Activated naive CD4-positive, alpha-beta T cell treated with anti-CD3 and anti-CD28 coated beads, Interleukin-2, amount 50 U/mL, for 24 hours (primary cell): ENCODE results near the gene B4GALNT1.
A peak's percentile ranks its signal among the peaks of the same experiment; 100 is the strongest.

Experiments used
- H3K27ac Mint-ChIP-seq: one replicate; pipeline ENCODE4 v1.8.0; 2021; ENCODE audit warnings: mild to moderate bottlenecking, mixed read lengths
- H3K27me3 Mint-ChIP-seq: one replicate; pipeline ENCODE4 v1.8.0; 2021; ENCODE audit warnings: mixed read lengths
- H3K36me3 Mint-ChIP-seq: one replicate; pipeline ENCODE4 v1.8.0; 2021; ENCODE audit warnings: mixed read lengths
- H3K4me1 Mint-ChIP-seq: one replicate; pipeline ENCODE4 v1.8.0; 2021; ENCODE audit warnings: mixed read lengths
- H3K4me3 Mint-ChIP-seq: one replicate; pipeline ENCODE4 v1.8.0; 2021; ENCODE audit warnings: mild to moderate bottlenecking, mixed read lengths
- H3K9me3 Mint-ChIP-seq: one replicate; pipeline ENCODE4 v1.8.0; 2021; ENCODE audit warnings: mixed read lengths

The B4GALNT1 gene

GRCh38 chr12:57617942-57618341 lies 15.1 kb downstream of the B4GALNT1 start:
- Mint-ChIP-seq H3K27ac (no peak overlapping the region), H3K4me1 (peaks cover 34% of the 10 kb centered on the region), H3K27me3 (peaks cover 40% of the 10 kb centered on the region), H3K4me3 (no peak overlapping the region), H3K36me3 (no peaks in the 10 kb centered on the region), H3K9me3 (no peaks in the 10 kb centered on the region)

- H3K4me1 Mint-ChIP-seq = peaks cover 26% of the 10 kb centered on the region
- H3K9me3 Mint-ChIP-seq = no peaks in the 10 kb centered on the region
- H3K27ac Mint-ChIP-seq = no peak overlapping the region
- peaks cover 28% of the 10 kb centered on the region for H3K27me3 Mint-ChIP-seq
- no peak overlapping the region for H3K4me3 Mint-ChIP-seq
- no peaks in the 10 kb centered on the region for H3K36me3 Mint-ChIP-seq
Observed at GRCh38 chr12:57616383-57617101, 16.5 kb downstream of the B4GALNT1 start.

- H3K4me3 Mint-ChIP-seq = no peak overlapping the region
- H3K36me3 Mint-ChIP-seq = no peaks in the 10 kb centered on the region
- H3K9me3 Mint-ChIP-seq = no peaks in the 10 kb centered on the region
- no peak overlapping the region for H3K27ac Mint-ChIP-seq
- peaks cover 20% of the 10 kb centered on the region for H3K27me3 Mint-ChIP-seq
- peaks cover 17% of the 10 kb centered on the region for H3K4me1 Mint-ChIP-seq
Observed at GRCh38 chr12:57615637-57616036, 17.4 kb downstream of the B4GALNT1 start.

- Mint-ChIP-seq H3K4me1 (peaks cover 16% of the 10 kb centered on the region), H3K9me3 (no peaks in the 10 kb centered on the region), H3K27me3 (peaks cover 18% of the 10 kb centered on the region), H3K27ac (no peak overlapping the region), H3K4me3 (no peak overlapping the region), H3K36me3 (no peaks in the 10 kb centered on the region)
Observed at GRCh38 chr12:57614948-57615500, 18.0 kb downstream of the B4GALNT1 start.

- no peaks in the 10 kb centered on the region for H3K9me3 Mint-ChIP-seq
- H3K36me3 Mint-ChIP-seq = no peaks in the 10 kb centered on the region
- H3K4me1 Mint-ChIP-seq = peaks cover 11% of the 10 kb centered on the region
- no peak overlapping the region for H3K27ac Mint-ChIP-seq
- no peak overlapping the region for H3K4me3 Mint-ChIP-seq
- H3K27me3 Mint-ChIP-seq = peaks cover 18% of the 10 kb centered on the region
Observed at GRCh38 chr12:57614178-57614947, 18.6 kb downstream of the B4GALNT1 start.

- Mint-ChIP-seq H3K4me3 (no peak overlapping the region), H3K27me3 (peaks cover 12% of the 10 kb centered on the region), H3K36me3 (peaks cover 2% of the 10 kb centered on the region), H3K4me1 (peaks cover 5% of the 10 kb centered on the region), H3K27ac (no peak overlapping the region), H3K9me3 (no peaks in the 10 kb centered on the region)
Observed at GRCh38 chr12:57613427-57614109, 19.4 kb downstream of the B4GALNT1 start.

GRCh38 chr12:57612711-57613426 lies 20.1 kb downstream of the B4GALNT1 start:
- Mint-ChIP-seq H3K9me3 (no peaks in the 10 kb centered on the region), H3K36me3 (peaks cover 2% of the 10 kb centered on the region), H3K4me1 (peaks cover 5% of the 10 kb centered on the region), H3K4me3 (peak overlapping the region; percentile 26), H3K27me3 (peaks cover 9% of the 10 kb centered on the region), H3K27ac (no peak overlapping the region)

- Mint-ChIP-seq H3K27ac (no peak overlapping the region), H3K4me1 (peaks cover 5% of the 10 kb centered on the region), H3K9me3 (no peaks in the 10 kb centered on the region), H3K36me3 (peaks cover 2% of the 10 kb centered on the region), H3K27me3 (peaks cover 4% of the 10 kb centered on the region), H3K4me3 (peak overlapping the region; percentile 64)
Observed at GRCh38 chr12:57611827-57612710, 20.9 kb downstream of the B4GALNT1 start.

- Mint-ChIP-seq H3K4me1 (peaks cover 5% of the 10 kb centered on the region), H3K36me3 (peaks cover 2% of the 10 kb centered on the region), H3K4me3 (peak within 1 kb of the TSS; percentile 79), H3K27ac (no peak within 1 kb of the TSS), H3K9me3 (no peaks in the 10 kb centered on the region), H3K27me3 (peaks cover 4% of the 10 kb centered on the region)
Observed at GRCh38 chr12:57611108-57611826, 21.7 kb downstream of the B4GALNT1 start, which contains the start of gene ARHGEF25. TSS of gene ARHGEF25 (plus strand) at chr12:57611435. CDS start at chr12:57611895, 460 bp downstream.

GRCh38 chr12:57610554-57611107 lies 22.4 kb downstream of the B4GALNT1 start:
- H3K9me3 Mint-ChIP-seq = no peaks in the 10 kb centered on the region
- H3K27me3 Mint-ChIP-seq = peaks cover 1% of the 10 kb centered on the region
- peaks cover 2% of the 10 kb centered on the region for H3K36me3 Mint-ChIP-seq
- no peak overlapping the region for H3K27ac Mint-ChIP-seq
- peaks cover 8% of the 10 kb centered on the region for H3K4me1 Mint-ChIP-seq
- H3K4me3 Mint-ChIP-seq = peak overlapping the region; percentile 79

GRCh38 chr12:57609781-57610553 lies 23.0 kb downstream of the B4GALNT1 start:
- no peak overlapping the region for H3K27ac Mint-ChIP-seq

GRCh38 chr12:57609101-57609780 lies 23.8 kb downstream of the B4GALNT1 start:
- Mint-ChIP-seq H3K27me3 (peaks cover 1% of the 10 kb centered on the region), H3K4me1 (peaks cover 18% of the 10 kb centered on the region), H3K27ac (no peak overlapping the region), H3K36me3 (peaks cover 2% of the 10 kb centered on the region), H3K4me3 (no peak overlapping the region), H3K9me3 (no peaks in the 10 kb centered on the region)

More at GRCh38 chr12:57609781-57610553, 23.0 kb downstream of the B4GALNT1 start:
- H3K27me3 Mint-ChIP-seq = peaks cover 1% of the 10 kb centered on the region
- peaks cover 2% of the 10 kb centered on the region for H3K36me3 Mint-ChIP-seq
- H3K9me3 Mint-ChIP-seq = no peaks in the 10 kb centered on the region
- peak overlapping the region; percentile 79 for H3K4me3 Mint-ChIP-seq
- H3K4me1 Mint-ChIP-seq = peaks cover 14% of the 10 kb centered on the region
